Heart right ventricle (tissue), 16 donors: ENCODE results near the gene ZNF215. TPM values are rescaled to one million over a fixed set of nuclear protein-coding genes. Genes with fewer than 3 reads are reported as not detected.
A peak's percentile ranks its signal among the peaks of the same experiment; 100 is the strongest.
"Not testable (repeated sequence)": the region's sequence is repeated elsewhere in the genome, so short reads cannot be mapped to it uniquely, and the experiment has no call there.

ENCODE experiments used
- ATAC-seq, 8 donors: fragments of 200-7000 bp; cut with Tn5 transposase; one replicate each; pipeline ENCODE4 v1.9.1; 2020; ENCODE audit warnings: mild to moderate bottlenecking in 8 of 8, moderate library complexity in 8 of 8, moderate number of reproducible peaks in 1 of 8
- DNase-seq, 2 donors: peaks; one replicate each; pipeline ENCODE4 v3.0.0-alpha.2; 2020
- H3K27ac ChIP-seq, 10 donors: fragments of 200-600 bp; sonication (generic) in 2 of 10; one replicate each; pipeline versions ENCODE4 v1.5.0 to v1.8.0; 2020 to 2022; ENCODE audit warnings: mild to moderate bottlenecking in 3 of 10
- H3K27me3 ChIP-seq, 7 donors: fragments of 200-600 bp; one replicate each; pipeline ENCODE4 v1.8.0; 2021 to 2022; ENCODE audit warnings: mild to moderate bottlenecking in 2 of 7
- H3K36me3 ChIP-seq, 9 donors: fragments of 200-600 bp; sonication (generic) in 1 of 9; one replicate each; pipeline versions ENCODE4 v1.5.0 to v1.8.0; 2020 to 2022; ENCODE audit warnings: mild to moderate bottlenecking in 2 of 9
- H3K4me1 ChIP-seq, 9 donors: fragments of 200-600 bp; sonication (generic) in 1 of 9; one replicate each; pipeline versions ENCODE4 v1.5.0 to v1.8.0; 2020 to 2022; ENCODE audit warnings: mild to moderate bottlenecking in 4 of 9
- H3K4me3 ChIP-seq, 10 donors: fragments of 200-600 bp; sonication (generic) in 2 of 10; one replicate each; pipeline versions ENCODE4 v1.5.0 to v1.8.0; 2020 to 2022; ENCODE audit warnings: mild to moderate bottlenecking in 7 of 10, moderate library complexity in 2 of 10
- H3K9me3 ChIP-seq, 11 donors: fragments of 200-600 bp in 10 of 11; sonication (generic) in 2 of 11; one replicate each; pipeline versions ENCODE4 v1.5.0 to v1.8.0; 2013 to 2022; ENCODE audit warnings: mild to moderate bottlenecking in 2 of 11, control low read depth in 1 of 11, moderate library complexity in 1 of 11
- WGBS, 2 donors: extraction: QIAGEN DNeasy Blood & Tissue Kit; methylation state at CpG; one replicate each; pipeline ENCODE4 v1.1.7; 2013; ENCODE audit warnings: inconsistent platforms in 1 of 2; 5-methylcytosine and 5-hydroxymethylcytosine counted together
- intact Hi-C, 10 donors: fragments of 100-400 bp; cut with DNase I; formaldehyde crosslinking; loops; one replicate each; pipeline versions ENCODE4 v1.11.1 to v1.14.2; 2022
- polyA plus RNA-seq, 2 donors: library from polyadenylated mRNA; stranded (reverse); fragments of 200-250 nt; gene quantifications; one replicate each; pipeline ENCODE4 v1.2.3, GENCODE V29; 2013
- total RNA-seq, 10 donors: library from RNA; stranded (reverse); fragmentation: NEBNext Ultra II Directional in 3 of 10; extraction: Animal tissue kit (Norgen Biotek cat#: 25700) in 3 of 10; gene quantifications; one replicate each; pipeline versions ENCODE4 v1.2.1 to v1.2.4, GENCODE V29; 2021 to 2023
- TF ChIP-seq, protein P1 (sequence below), 9 donors: fragments of 200-600 bp; sonication (generic) in 2 of 9; IDR thresholded peaks; one replicate each; pipeline versions ENCODE4 v1.5.0 to v1.8.0; 2021 to 2022; ENCODE audit warnings: antibody characterized with exemption in 9 of 9, mild to moderate bottlenecking in 5 of 9, moderate library complexity in 1 of 9
- donor health status: Arrhythmogenic right ventricular cardiomyopathy.
- donor health status: ischemic (EF 13 %, LVEDD 7.1; RV severe dilation, severe dysfunction).
- donor health status: healthy with polysubstance abuse.
- donor health status: DM: no; HTN: yes; CAD: no.
- donor health status: DM: no; HTN: no; CAD: no.
- donor health status: ischemic (EF 25% LVEDD 6.9; RV normal size, moderate dysfunction).
- donor health status: ischemic (EF 25% LVEDD 5.7; RV mildly dilated, moderate dysfunction).
- donor health status: healthy.
- donor health status: DM: yes; HTN: yes; CAD: no.
- donor health status: Ischemic cardiomyopathy.
- donor health status: ischemic (EF 35%, LVEDD 5.7; RV mildly dilated, moderate dysfunction).
- donor health status: nonischemic (EF 11% LVEDD 7.7; RV severe dilation, severe dysfunction).
- donor health status: DM: yes; HTN: yes; CAD: no.
- donor health status: PGD.
- donor health status: ischemic (EF 29% LVEDD 5.4; RV normal size, mild dysfunction).
- donor health status: nonischemic (EF 23%, LVEDD 6.1; RV moderate dilation, normal function).

Gene ZNF215
- total and polyA plus RNA-seq, 12 donors, result 0.15 to 0.52 (median 0.30) TPM; not detected in 1

DNA sequence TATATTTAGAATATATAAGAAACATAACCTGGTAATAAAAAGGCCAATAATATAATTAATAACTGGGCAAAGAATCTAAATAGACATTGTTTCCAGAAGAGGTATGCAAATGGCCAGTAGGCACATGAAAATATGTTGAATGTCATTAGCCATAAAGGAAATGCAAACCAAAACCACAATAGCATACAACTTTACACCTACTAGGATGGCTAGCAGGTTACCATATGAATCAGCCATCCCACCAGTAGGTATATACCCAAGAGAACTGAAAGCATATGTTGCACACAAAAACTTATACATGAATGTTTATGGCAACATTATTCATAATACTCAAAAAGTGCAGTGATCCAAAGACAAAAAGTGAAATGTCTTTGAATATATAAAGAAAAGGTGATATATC lies 31.2 kb upstream of the ZNF215 start:
- TF ChIP-seq, protein P1, sequence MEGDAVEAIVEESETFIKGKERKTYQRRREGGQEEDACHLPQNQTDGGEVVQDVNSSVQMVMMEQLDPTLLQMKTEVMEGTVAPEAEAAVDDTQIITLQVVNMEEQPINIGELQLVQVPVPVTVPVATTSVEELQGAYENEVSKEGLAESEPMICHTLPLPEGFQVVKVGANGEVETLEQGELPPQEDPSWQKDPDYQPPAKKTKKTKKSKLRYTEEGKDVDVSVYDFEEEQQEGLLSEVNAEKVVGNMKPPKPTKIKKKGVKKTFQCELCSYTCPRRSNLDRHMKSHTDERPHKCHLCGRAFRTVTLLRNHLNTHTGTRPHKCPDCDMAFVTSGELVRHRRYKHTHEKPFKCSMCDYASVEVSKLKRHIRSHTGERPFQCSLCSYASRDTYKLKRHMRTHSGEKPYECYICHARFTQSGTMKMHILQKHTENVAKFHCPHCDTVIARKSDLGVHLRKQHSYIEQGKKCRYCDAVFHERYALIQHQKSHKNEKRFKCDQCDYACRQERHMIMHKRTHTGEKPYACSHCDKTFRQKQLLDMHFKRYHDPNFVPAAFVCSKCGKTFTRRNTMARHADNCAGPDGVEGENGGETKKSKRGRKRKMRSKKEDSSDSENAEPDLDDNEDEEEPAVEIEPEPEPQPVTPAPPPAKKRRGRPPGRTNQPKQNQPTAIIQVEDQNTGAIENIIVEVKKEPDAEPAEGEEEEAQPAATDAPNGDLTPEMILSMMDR (IDR thresholded peaks at IDR 0.05), result no peak
- Histone ChIP-seq H3K27ac (no peak overlapping the region), H3K36me3 (no peaks in the 10 kb centered on the region), H3K4me1 (no peaks in the 10 kb centered on the region), H3K27me3 (no peaks in the 10 kb centered on the region), H3K4me3 (no peak overlapping the region), H3K9me3 (no peaks in the 10 kb centered on the region)
- intact Hi-C loops, result no loop called here
- ATAC-seq (no peak), DNase-seq (no peak)

DNA sequence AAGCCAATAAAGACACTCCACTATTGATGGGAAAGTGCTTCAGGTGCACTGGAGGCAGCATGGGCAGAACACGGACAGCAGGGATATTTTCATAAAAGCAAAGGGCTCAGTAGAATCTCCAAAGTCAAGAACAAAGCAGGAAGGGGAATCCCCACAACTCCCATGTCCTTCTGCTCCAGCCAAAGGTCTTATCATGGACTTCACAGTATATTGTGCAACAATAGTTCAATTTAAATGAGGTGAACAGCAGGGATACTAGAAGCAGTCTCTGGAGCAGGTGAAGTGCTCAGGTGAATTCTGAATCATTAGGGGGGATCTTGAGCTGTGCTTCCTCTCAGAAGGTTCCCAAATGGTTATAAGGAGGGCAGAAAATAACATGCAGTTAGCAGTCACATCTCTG lies 27.3 kb upstream of the ZNF215 start:
- DNase-seq (no peak), ATAC-seq (no peak)
- intact Hi-C loops, result no loop called here
- Histone ChIP-seq H3K9me3 (no peaks in the 10 kb centered on the region), H3K36me3 (no peaks in the 10 kb centered on the region), H3K27ac (no peak overlapping the region), H3K4me1 (no peaks in the 10 kb centered on the region), H3K4me3 (no peak overlapping the region), H3K27me3 (no peaks in the 10 kb centered on the region)
- TF ChIP-seq, protein P1 (IDR thresholded peaks at IDR 0.05), result no peak
- 58 to 65% methylated on average over 1 of the region's 1 CpG for WGBS, 2 donors

DNA sequence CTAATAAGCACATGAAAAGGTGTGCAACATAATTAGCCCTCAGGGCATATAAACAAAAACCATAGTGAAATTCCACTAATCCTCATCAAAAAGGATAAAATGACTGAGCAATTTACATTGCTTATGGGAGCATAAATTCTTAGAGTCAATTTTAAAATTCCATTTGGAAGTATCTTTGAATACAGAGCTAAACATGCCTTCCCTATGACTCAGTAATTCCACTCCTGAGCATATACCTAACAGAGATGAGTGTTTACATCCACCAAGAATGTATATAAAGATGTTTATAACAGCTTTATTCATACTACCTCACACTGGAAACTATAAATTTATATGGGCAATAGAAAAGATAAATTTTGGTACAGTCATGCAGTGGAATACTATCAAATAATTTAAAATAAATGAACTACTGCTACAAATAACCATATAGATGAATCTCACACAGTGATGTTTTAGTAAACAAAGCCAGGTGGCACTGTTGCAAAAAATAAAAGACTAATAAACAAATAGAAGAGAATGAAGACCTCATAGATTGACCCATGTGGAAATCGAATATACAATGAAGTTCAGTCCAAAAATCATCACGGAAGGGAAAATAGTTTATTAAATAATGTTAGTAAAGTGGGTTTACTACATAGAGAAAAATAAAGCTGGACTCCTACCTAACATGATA lies 25.8 kb upstream of the ZNF215 start:
- TF ChIP-seq, protein P1 (IDR thresholded peaks at IDR 0.05), result peak in 1 of 9 donors; percentile 3
- H3K27ac ChIP-seq, result no peak overlapping the region
- 61 to 78% methylated on average over 2 of the region's 2 CpGs for WGBS, 2 donors

DNA sequence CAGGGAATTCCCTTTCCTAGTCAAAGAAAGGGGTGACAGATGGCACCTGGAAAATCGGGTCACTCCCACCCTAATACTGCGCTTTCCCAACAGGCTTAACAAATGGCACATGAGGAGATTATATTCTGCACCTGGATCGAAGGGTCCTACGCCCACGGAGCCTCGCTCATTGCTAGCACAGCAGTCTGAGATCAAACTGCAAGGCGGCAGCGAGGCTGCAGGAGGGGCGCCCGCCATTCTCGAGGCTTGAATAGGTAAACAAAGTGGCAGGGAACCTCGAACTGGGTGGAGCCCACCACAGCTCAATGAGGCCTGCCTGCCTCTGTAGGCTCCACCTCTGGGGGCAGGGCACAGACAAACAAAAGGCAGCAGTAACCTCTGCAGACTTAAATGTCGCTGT lies 21.4 kb upstream of the ZNF215 start:
- intact Hi-C loops, H3K27me3 ChIP-seq, H3K27ac ChIP-seq, H3K4me1 ChIP-seq, H3K36me3 ChIP-seq, ATAC-seq, DNase-seq, H3K4me3 ChIP-seq, H3K9me3 ChIP-seq: not testable (repeated sequence)
- WGBS, 2 donors, result 84 to 95% methylated on average over 13 of the region's 13 CpGs

More for the DNA sequence above, 25.8 kb upstream of the ZNF215 start:
- intact Hi-C loops, result no loop called here
- DNase-seq (no peak), ATAC-seq (no peak)
- no peaks in the 10 kb centered on the region for H3K4me1 ChIP-seq
- H3K9me3 ChIP-seq, result no peaks in the 10 kb centered on the region
- no peak overlapping the region for H3K4me3 ChIP-seq
- no peaks in the 10 kb centered on the region for H3K36me3 ChIP-seq
- H3K27me3 ChIP-seq, result no peaks in the 10 kb centered on the region

DNA sequence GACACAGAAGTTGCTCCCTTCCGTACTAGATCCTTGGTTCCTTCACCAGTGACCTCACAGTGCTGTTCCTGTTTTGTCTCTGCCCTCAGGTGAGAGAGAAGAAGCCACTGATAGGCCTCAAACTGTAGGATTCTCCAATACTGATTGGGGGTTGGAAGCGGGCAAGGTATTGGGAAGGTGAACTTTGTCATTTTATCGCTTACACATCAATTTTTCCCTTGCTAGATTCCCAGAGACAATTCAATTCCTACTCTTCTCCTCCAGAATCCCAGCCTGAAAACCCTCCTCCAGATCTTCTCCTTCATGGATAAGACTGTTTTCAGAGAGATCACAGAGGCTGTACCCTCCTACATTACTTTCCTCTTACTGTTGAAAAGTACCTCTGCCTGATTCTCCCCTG lies 14.8 kb upstream of the ZNF215 start:
- DNase-seq, result no peak
- H3K36me3 ChIP-seq, result no peaks in the 10 kb centered on the region
- H3K27ac ChIP-seq, result no peak overlapping the region
- 94 to 95% methylated on average over 3 of the region's 3 CpGs for WGBS, 2 donors
- ATAC-seq, result no peak
- TF ChIP-seq, protein P1 (IDR thresholded peaks at IDR 0.05), result no peak
- H3K4me1 ChIP-seq, result no peaks in the 10 kb centered on the region
- intact Hi-C loops, result no loop called here
- no peak overlapping the region for H3K4me3 ChIP-seq
- no peaks in the 10 kb centered on the region for H3K9me3 ChIP-seq
- H3K27me3 ChIP-seq, result no peaks in the 10 kb centered on the region
